Measurements from ENCODE around the gene TMEM81.

Gene TMEM81

GRCh38 chr1:205058853-205059252 is 25.4 kb downstream of the TMEM81 start:
- no peak for DNase-seq (ENCODE audit: low read depth)

DNA sequence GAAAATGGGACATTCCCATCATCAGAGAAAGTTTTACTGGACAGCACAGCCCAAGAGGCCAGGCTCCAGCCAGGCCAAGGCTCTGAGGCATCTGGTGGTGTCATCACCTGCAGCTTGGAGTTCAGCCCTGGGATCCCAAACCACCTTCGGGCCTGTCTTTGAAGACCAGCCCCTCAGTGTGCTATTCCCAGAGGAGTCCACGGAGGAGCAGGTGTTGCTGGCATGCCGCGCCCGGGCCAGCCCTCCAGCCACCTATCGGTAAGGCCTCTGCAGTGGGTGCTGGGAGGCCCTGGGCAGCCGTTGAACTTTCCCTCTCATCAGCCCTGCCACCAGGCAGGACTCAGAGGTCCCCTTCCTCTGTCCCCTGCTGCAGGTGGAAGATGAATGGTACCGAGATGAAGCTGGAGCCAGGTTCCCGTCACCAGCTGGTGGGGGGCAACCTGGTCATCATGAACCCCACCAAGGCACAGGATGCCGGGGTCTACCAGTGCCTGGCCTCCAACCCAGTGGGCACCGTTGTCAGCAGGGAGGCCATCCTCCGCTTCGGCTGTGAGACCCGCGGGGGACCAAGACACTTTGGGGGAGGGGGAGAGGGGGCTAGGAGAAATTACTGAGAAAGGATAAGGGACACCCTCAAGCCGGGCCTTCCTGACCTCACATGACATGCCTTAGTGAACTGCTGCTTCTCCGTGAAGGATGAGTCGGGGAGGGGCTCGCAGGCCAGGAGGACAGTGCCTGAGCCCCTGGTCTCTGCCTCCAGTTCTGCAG is 26.3 kb downstream of the TMEM81 start:
- no peak for DNase-seq (ENCODE audit: low read depth)

DNA sequence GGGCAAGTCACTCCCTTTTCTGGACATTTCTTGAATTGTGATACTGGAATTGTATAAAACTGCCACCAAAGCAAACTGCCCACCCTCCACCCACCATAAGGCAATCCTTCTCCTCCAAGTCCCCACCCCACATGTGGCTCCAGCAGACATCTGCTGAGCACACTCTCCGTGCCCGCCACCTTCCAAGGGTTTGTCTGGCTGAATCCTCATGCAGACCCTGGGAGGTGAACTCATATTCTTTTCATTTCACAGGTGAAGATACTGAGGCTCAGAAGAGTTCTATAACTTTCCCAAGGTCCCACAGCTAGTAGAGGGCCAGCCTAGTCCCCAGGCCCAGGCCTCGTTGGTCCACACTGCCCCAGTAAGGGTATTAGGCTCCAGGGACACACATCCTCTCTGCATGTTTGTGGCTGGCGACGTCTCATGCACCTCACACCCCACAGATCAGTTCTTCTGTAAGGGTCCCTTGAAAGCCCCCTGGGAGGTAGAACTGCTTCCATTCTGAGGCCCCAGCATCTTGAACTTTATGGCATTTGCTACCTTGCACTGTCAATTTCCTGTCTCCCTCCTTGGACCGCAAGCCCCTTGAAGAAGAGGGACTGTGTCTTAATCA is 27.2 kb downstream of the TMEM81 start:
- no peak for DNase-seq (ENCODE audit: low read depth)

GRCh38 chr1:205056188-205056611 is 28.1 kb downstream of the TMEM81 start:
- no peak for DNase-seq (ENCODE audit: low read depth)

DNA sequence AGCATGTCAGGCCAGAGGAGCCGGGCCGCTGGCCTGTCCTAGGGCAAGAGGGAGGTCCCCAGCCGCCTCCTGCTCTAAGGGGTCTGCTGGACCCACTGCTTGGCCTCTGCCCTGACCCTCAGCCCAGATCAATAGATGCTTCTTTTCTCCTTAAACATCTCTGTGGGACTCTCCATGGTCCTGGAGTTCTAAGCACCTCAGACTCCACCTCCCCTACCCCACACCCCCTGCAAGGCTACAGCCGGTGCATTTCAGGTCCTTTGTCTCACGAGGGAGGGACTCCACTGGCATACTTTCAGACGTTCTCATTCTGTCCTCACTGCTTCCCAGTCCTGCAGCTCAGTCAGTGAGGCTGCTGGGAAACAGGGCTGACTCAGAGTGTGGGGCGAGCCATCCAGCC is 30.2 kb downstream of the TMEM81 start:
- no peak for DNase-seq (ENCODE audit: low read depth)

- DNase-seq (ENCODE audit: low read depth) = no peak
These were observed 31.0 kb downstream of the TMEM81 start for GRCh38 chr1:205053296-205053695.

GRCh38 chr1:205052690-205053089 is 31.6 kb downstream of the TMEM81 start:
- no peak for DNase-seq (ENCODE audit: low read depth)

- DNase-seq (ENCODE audit: low read depth) = no peak
These were observed 34.8 kb downstream of the TMEM81 start for GRCh38 chr1:205049479-205049878.

- no peak for DNase-seq (ENCODE audit: low read depth)
These were observed 35.9 kb downstream of the TMEM81 start for GRCh38 chr1:205048382-205048781.

GRCh38 chr1:205047764-205048231 is 36.5 kb downstream of the TMEM81 start:
- DNase-seq (ENCODE audit: low read depth) = no peak

DNA sequence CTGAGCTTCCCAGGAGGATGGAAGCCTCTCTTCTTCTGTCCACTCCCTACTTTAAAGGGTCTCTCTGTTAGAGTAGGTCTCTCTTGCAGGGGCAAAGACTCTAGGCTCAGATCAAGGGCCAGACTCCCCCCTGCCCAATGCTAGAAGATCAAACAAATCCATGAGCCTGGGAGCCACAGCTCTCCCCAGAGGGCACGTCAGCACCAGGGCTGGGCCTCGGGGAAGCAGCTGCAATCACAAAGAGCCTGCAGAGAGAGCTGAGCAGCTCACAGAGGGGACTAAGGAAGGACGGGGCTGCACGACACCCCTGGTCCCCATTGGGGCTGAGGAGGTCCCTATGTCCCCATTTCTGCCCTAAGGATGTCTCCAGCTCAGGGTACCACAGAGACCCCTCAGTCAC is 37.4 kb downstream of the TMEM81 start:
- DNase-seq (ENCODE audit: low read depth) = no peak

- DNase-seq (ENCODE audit: low read depth) = no peak
These were observed 39.1 kb downstream of the TMEM81 start for GRCh38 chr1:205045146-205045545.

DNA sequence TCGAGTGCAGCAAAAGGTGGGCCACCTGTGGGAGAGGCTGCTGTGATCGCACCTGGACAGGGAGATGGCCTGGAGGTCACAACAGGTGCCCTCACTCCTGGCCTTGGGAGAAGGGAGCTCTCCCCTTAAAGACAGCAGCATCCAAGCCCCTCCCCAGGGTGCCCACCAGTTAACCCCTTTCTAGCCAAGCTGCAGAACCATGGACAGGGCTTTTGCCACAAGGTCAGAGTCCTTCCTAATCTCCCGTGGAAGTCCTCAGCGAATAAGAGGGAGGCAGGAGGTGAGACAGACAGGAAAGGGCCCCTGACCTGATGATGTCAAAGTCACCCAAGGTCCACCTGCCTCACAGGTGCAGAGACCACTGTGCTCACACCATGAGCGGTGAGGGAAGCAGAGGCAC is 39.5 kb downstream of the TMEM81 start:
- DNase-seq (ENCODE audit: low read depth) = no peak

GRCh38 chr1:205043866-205044265 is 40.4 kb downstream of the TMEM81 start:
- no peak for DNase-seq (ENCODE audit: low read depth)

- DNase-seq (ENCODE audit: low read depth) = no peak
These were observed 41.1 kb downstream of the TMEM81 start, which contains the start of gene CNTN2 for GRCh38 chr1:205042911-205043806. Gene CNTN2 (plus strand): TSS chr1:205043212. CDS start chr1:205053186, 9,974 bp downstream.

DNA sequence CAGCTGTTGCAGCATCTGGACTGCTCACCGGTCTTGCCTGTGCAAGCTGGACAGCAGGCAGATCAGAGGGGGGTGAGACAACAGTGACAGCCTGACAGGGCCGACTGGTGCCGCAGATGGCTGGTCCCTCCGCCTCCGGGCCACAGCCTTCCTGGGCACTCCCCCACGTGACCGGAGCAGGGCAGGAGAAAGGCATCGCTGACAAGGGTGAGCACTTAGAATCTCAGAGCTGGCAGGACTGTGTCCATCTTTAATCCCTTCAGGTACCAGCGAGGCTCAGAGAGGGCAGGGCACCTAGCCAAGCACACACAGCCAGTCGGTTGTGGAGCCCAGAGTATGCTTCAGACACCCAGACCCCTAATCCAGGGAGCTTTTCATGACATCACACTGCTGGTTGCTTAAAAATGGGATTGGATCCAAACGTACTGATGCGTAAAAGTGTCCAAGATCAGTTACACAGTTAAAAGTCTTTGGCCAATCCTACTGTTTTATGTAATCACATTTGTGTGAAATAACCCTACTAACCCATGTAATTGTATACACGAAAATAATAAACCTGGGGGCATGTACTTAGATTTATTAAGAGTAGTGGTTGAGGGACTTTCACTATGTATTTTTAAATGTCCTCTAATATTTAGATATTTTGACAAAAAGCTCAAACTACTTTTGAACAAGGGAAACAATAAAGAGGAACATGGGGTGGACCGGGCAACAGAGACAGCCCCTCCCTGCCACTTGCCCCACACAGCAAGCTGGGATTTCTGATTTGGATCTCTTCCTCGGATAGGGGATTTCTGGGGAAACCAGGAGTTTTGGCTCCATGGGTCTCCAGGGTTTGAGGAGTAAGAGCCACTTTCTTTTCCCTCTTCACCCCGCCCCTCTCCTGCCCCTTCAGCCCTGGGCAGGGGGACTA is 42.0 kb downstream of the TMEM81 start:
- DNase-seq (ENCODE audit: low read depth) = no peak

DNA sequence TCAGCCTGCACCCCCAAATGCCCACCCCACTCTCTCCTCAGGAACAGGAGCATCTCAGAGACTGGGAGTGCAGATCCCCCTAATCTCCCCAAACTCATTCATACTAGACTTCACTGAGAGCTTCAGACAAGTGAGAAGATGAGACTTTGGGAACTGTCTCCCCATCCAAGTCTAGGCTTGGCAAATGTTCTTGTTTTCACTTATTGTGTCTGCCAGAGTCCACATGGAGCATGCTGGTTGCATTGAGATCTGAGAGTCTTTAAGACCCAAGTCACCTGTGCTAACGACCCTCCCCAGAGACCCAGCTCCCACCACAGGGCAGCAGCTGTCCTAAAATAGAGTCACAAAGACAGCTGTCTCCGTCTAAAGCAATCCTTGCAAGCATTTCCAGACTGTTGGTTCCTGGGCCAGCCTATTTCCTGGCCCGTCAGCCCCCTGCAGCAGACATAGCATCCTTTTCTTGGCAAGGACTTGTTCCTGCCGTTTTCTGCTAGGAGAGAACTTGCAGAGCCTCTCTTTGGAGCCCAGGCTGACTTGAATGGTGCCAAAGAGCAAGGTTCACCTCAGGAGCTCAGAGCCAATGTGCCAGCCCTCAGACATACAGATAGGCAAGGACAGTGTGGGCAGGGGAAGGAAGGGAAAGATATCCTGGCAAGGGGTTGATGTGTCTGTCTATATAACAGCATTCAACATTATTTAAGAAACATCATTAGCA is 43.1 kb downstream of the TMEM81 start:
- DNase-seq (ENCODE audit: low read depth) = no peak

DNA sequence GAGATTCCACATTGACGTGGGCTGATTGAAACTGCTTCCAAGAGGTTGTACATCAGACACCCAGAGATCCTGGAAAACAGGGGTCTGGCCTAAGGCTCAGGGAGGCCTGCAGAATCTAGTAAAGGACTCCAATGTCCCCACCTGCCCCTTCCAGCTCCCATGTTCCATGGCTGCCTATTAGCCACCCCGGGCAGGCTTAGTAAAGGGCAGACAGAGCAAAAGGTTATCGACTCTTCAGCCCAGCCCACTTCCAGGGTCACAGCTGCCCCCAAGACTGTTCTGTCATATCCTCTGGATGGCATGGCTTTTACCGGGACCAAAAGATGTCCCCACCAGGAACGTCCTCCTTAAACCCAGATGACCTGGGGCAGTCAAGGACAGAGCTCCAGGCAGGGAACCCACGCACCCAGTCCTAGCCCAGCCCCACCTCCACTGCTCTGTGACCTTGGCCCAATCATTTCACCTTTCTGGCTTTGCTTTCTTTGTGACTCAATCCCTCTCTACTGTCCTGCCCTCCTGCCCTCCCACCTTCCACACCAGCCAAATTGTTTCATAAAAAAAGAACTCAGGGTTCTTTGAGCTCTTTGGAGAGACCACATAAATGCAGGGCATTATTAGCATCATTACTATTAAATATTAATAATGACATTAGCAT is 46.0 kb downstream of the TMEM81 start:
- DNase-seq (ENCODE audit: low read depth) = no peak

DNA sequence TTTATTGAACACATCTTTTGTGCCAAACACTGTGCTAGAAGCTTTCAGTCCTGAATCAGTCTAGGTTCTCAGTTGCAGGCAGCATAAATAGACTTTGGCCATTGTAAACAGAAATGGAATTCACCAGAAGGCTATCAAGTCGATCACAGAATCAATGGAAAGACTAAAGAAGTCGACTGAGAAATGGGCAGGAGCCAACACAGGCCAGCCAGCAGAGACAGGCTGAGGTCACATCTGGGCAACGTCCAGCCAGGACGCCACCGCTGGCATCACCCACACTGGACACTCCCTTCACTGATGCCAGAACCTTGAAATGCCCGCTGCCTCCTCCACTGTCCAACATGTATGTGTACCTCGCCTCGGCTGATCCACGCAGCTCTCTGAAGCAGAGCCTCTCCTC is 46.7 kb downstream of the TMEM81 start:
- no peak for DNase-seq (ENCODE audit: low read depth)
